ENCODE measurements around the gene PP2D1. TPM values are rescaled to one million over a fixed set of nuclear protein-coding genes. Genes with fewer than 3 reads are reported as not detected.

PP2D1 gene
- total and polyA plus RNA-seq, 2 donors: not detected

- WGBS: 95% methylated on average over 5 of the region's 5 CpGs
- Histone ChIP-seq H3K27ac (ENCODE audit: low read depth in 1 of 2, low read length in 1 of 2) (peak overlapping the region in 1 of 2 donors; percentile 64), H3K9me3 (ENCODE audit: control insufficient read depth in 2 of 2, insufficient read depth in 1 of 2, low read length in 1 of 2) (no peaks in the 10 kb centered on the region), H3K4me1 (ENCODE audit: control insufficient read depth in 2 of 2, insufficient read depth in 2 of 2, low read length in 2 of 2) (peaks cover 47 to 48% of the 10 kb centered on the region in 2 donors), H3K4me3 (ENCODE audit: low read length in 2 of 2) (peak overlapping the region in 1 of 2 donors; percentile 94), H3K27me3 (ENCODE audit: control insufficient read depth in 2 of 2, insufficient read depth in 1 of 2, low read length in 1 of 2) (no peaks in the 10 kb centered on the region), H3K36me3 (ENCODE audit: control insufficient read depth in 2 of 2, insufficient read depth in 2 of 2, low read length in 1 of 2) (peaks cover 0 to 9% of the 10 kb centered on the region in 2 donors)
- no peak for DNase-seq (ENCODE audit: low read depth in 6 of 9, low spot score in 9 of 9)
These were observed 30.3 kb upstream of the PP2D1 start for GRCh38 chr3:20042331-20042730.

DNA sequence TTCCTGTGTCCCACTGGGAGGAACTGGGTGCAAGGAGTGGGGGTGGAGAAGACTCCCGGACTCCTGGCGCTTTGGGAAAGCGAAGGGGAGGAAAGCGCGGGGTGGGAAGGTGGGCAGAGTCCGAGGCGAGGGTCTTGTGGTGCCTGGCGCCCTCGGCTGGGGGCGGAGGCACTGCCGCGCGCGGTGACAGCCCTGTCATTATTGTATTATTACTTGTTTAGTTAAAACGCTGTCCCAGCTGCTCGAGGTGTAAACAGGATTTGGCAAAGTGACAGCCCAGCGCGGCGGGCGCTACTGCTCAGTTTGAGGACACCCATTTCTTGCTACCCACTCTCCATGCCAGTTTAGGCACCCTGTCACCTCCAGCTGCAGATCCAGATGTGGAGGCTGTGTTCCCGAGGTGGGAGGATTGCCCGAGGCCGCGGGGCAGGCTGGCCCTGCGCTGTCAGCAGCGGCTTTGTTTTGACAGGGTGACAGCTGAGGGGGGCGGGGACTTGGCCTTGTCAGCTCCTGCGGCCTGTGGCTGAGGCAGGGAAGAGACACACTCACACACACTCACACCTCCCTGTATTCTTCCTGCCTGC lies 29.2 kb upstream of the PP2D1 start:
- DNase-seq (ENCODE audit: low read depth in 6 of 9, low spot score in 9 of 9): peak in 7 of 9 donors; percentile 66 to 87 (median 69)
- peak overlapping the region; percentile 92 to 97 for H3K27ac ChIP-seq (ENCODE audit: low read depth in 1 of 2, low read length in 1 of 2)
- H3K4me1 ChIP-seq (ENCODE audit: control insufficient read depth in 2 of 2, insufficient read depth in 2 of 2, low read length in 2 of 2): peaks cover 42 to 44% of the 10 kb centered on the region in 2 donors
- peaks cover 0 to 6% of the 10 kb centered on the region in 2 donors for H3K36me3 ChIP-seq (ENCODE audit: control insufficient read depth in 2 of 2, insufficient read depth in 2 of 2, low read length in 1 of 2)
- H3K27me3 ChIP-seq (ENCODE audit: control insufficient read depth in 2 of 2, insufficient read depth in 1 of 2, low read length in 1 of 2): no peaks in the 10 kb centered on the region
- no peaks in the 10 kb centered on the region for H3K9me3 ChIP-seq (ENCODE audit: control insufficient read depth in 2 of 2, insufficient read depth in 1 of 2, low read length in 1 of 2)
- under 1% methylated on average over 28 of the region's 28 CpGs for WGBS
- peak overlapping the region; percentile 84 to 94 for H3K4me3 ChIP-seq (ENCODE audit: low read length in 2 of 2)

DNA sequence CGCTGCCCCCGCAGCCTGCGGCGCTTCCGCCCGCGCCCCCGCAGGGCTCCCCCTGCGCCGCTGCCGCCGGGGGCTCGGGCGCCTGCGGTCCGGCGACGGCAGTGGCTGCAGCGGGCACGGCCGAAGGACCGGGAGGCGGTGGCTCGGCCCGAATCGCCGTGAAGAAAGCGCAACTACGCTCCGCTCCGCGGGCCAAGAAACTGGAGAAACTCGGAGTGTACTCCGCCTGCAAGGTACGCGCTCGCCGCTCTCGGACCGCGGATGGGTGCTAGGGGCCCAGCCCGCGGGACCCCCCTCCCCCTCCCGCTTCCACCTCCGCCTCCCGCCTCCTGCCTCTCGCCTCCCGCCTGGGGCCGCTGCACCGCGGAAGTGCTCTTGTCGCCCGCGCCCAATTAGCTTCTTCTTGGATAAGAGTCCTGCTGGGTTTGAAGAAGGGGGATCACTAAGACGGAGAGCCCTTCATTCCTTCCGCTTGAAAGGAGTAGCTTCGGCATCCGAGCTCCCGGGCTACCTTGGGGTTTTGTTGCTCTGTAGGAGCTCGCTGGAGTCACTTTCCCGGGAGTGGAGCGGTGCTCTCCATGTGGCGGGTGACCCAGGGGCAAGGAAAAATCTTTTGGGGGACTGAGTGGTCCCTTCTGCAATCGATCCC lies 28.6 kb upstream of the PP2D1 start:
- Histone ChIP-seq H3K4me3 (ENCODE audit: low read length in 2 of 2) (peak overlapping the region; percentile 84 to 94), H3K36me3 (ENCODE audit: control insufficient read depth in 2 of 2, insufficient read depth in 2 of 2, low read length in 1 of 2) (peaks cover 0 to 6% of the 10 kb centered on the region in 2 donors), H3K9me3 (ENCODE audit: control insufficient read depth in 2 of 2, insufficient read depth in 1 of 2, low read length in 1 of 2) (no peaks in the 10 kb centered on the region), H3K4me1 (ENCODE audit: control insufficient read depth in 2 of 2, insufficient read depth in 2 of 2, low read length in 2 of 2) (peaks cover 38 to 43% of the 10 kb centered on the region in 2 donors), H3K27me3 (ENCODE audit: control insufficient read depth in 2 of 2, insufficient read depth in 1 of 2, low read length in 1 of 2) (no peaks in the 10 kb centered on the region), H3K27ac (ENCODE audit: low read depth in 1 of 2, low read length in 1 of 2) (peak overlapping the region; percentile 92 to 97)
- peak in 7 of 9 donors; percentile 58 to 83 (median 67) for DNase-seq (ENCODE audit: low read depth in 6 of 9, low spot score in 9 of 9)
- WGBS: under 1% methylated on average over 64 of the region's 64 CpGs

GRCh38 chr3:20039765-20040547 lies 27.9 kb upstream of the PP2D1 start, which contains the start of gene KAT2B:
TSS of gene KAT2B (plus strand) at chr3:20040446. CDS start at chr3:20040478, 32 bp downstream.
- Histone ChIP-seq H3K4me3 (ENCODE audit: low read length in 2 of 2) (peak within 1 kb of the TSS; percentile 84 to 94), H3K4me1 (ENCODE audit: control insufficient read depth in 2 of 2, insufficient read depth in 2 of 2, low read length in 2 of 2) (peaks cover 36 to 43% of the 10 kb centered on the region in 2 donors), H3K36me3 (ENCODE audit: control insufficient read depth in 2 of 2, insufficient read depth in 2 of 2, low read length in 1 of 2) (peaks cover 0 to 6% of the 10 kb centered on the region in 2 donors), H3K27me3 (ENCODE audit: control insufficient read depth in 2 of 2, insufficient read depth in 1 of 2, low read length in 1 of 2) (no peaks in the 10 kb centered on the region), H3K9me3 (ENCODE audit: control insufficient read depth in 2 of 2, insufficient read depth in 1 of 2, low read length in 1 of 2) (no peaks in the 10 kb centered on the region), H3K27ac (ENCODE audit: low read depth in 1 of 2, low read length in 1 of 2) (peak within 1 kb of the TSS; percentile 97)
- WGBS: 1% methylated on average over 70 of the region's 75 CpGs
- DNase-seq (ENCODE audit: low read depth in 6 of 9, low spot score in 9 of 9): peak in 8 of 9 donors; percentile 80 to 95 (median 85)

GRCh38 chr3:20039466-20039764 lies 27.4 kb upstream of the PP2D1 start:
- no peak for DNase-seq (ENCODE audit: low read depth in 6 of 9, low spot score in 9 of 9)
- Histone ChIP-seq H3K27me3 (ENCODE audit: control insufficient read depth in 2 of 2, insufficient read depth in 1 of 2, low read length in 1 of 2) (no peaks in the 10 kb centered on the region), H3K9me3 (ENCODE audit: control insufficient read depth in 2 of 2, insufficient read depth in 1 of 2, low read length in 1 of 2) (no peaks in the 10 kb centered on the region), H3K4me3 (ENCODE audit: low read length in 2 of 2) (peak overlapping the region; percentile 77 to 94), H3K36me3 (ENCODE audit: control insufficient read depth in 2 of 2, insufficient read depth in 2 of 2, low read length in 1 of 2) (peaks cover 0 to 6% of the 10 kb centered on the region in 2 donors), H3K27ac (ENCODE audit: low read depth in 1 of 2, low read length in 1 of 2) (peak overlapping the region; percentile 97), H3K4me1 (ENCODE audit: control insufficient read depth in 2 of 2, insufficient read depth in 2 of 2, low read length in 2 of 2) (peaks cover 35 to 41% of the 10 kb centered on the region in 2 donors)
- WGBS: 1% methylated on average over 4 of the region's 4 CpGs

GRCh38 chr3:20038699-20039465 lies 26.8 kb upstream of the PP2D1 start:
- 10% methylated on average over 16 of the region's 16 CpGs for WGBS
- Histone ChIP-seq H3K4me3 (ENCODE audit: low read length in 2 of 2) (peak overlapping the region; percentile 77 to 94), H3K27me3 (ENCODE audit: control insufficient read depth in 2 of 2, insufficient read depth in 1 of 2, low read length in 1 of 2) (no peaks in the 10 kb centered on the region), H3K36me3 (ENCODE audit: control insufficient read depth in 2 of 2, insufficient read depth in 2 of 2, low read length in 1 of 2) (peaks cover 0 to 6% of the 10 kb centered on the region in 2 donors), H3K27ac (ENCODE audit: low read depth in 1 of 2, low read length in 1 of 2) (peak overlapping the region; percentile 25 to 97), H3K9me3 (ENCODE audit: control insufficient read depth in 2 of 2, insufficient read depth in 1 of 2, low read length in 1 of 2) (no peaks in the 10 kb centered on the region), H3K4me1 (ENCODE audit: control insufficient read depth in 2 of 2, insufficient read depth in 2 of 2, low read length in 2 of 2) (peaks cover 31 to 36% of the 10 kb centered on the region in 2 donors)
- DNase-seq (ENCODE audit: low read depth in 6 of 9, low spot score in 9 of 9): peak in 1 of 9 donors; percentile 62

DNA sequence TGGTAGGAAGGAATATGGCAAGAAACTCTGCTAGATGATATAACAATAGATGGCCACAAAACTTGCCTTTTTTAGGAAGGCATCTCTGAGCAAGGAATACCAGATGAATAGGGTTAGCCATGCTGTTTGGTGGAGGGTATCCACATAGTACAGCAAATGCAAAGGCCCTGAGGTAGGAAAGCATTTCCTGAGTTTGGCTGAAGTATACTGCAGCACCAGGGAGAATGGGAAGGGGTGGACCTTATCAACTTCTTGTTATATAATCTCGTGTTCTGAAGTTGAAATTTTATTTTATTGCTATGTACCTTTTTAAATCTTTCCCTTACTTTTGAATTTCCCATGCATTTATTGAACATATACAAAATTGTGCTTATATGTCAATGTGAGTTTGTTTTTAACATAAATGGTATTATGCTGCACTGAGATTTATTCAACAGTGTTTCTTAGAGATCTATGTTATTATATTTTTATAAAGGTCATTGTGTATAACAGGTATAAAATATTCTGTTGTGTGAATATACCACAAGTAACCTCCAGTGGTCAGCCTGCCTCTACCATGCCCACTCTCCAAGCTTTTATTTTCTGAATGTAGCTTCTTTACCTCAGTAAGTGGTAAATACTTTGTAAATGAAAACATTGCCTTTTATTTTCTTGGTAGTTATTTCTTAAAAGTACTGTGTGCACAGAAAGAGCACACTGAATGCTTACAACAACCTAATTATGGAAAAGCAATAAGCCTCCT lies 25.4 kb upstream of the PP2D1 start:
- peaks cover 0 to 3% of the 10 kb centered on the region in 2 donors for H3K36me3 ChIP-seq (ENCODE audit: control insufficient read depth in 2 of 2, insufficient read depth in 2 of 2, low read length in 1 of 2)
- WGBS: 97% methylated on average over 1 of the region's 1 CpG
- no peak overlapping the region for H3K27ac ChIP-seq (ENCODE audit: low read depth in 1 of 2, low read length in 1 of 2)
- H3K4me3 ChIP-seq (ENCODE audit: low read length in 2 of 2): no peak overlapping the region
- peaks cover 17 to 22% of the 10 kb centered on the region in 2 donors for H3K4me1 ChIP-seq (ENCODE audit: control insufficient read depth in 2 of 2, insufficient read depth in 2 of 2, low read length in 2 of 2)
- H3K9me3 ChIP-seq (ENCODE audit: control insufficient read depth in 2 of 2, insufficient read depth in 1 of 2, low read length in 1 of 2): no peaks in the 10 kb centered on the region
- H3K27me3 ChIP-seq (ENCODE audit: control insufficient read depth in 2 of 2, insufficient read depth in 1 of 2, low read length in 1 of 2): no peaks in the 10 kb centered on the region
- DNase-seq (ENCODE audit: low read depth in 6 of 9, low spot score in 9 of 9): no peak

DNA sequence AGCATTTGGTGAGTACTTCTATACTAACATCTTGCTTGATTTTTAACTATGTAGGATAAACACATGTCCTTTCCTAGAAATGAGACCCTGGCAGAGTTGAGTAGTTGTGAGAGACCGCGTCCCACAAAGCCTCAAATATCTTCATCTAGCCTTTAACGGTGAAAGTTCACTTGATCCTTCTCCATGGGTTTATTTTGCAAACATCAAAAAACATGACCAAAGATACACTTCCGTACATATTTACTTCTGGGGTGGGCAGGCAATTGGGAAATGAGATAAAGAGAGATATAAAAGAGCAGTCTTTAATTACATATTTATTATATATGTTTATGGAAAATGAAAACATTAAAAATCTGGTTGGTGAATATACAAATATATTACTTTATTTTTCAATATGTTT lies 23.0 kb upstream of the PP2D1 start:
- no peak for DNase-seq (ENCODE audit: low read depth in 6 of 9, low spot score in 9 of 9)
- Histone ChIP-seq H3K4me1 (ENCODE audit: control insufficient read depth in 2 of 2, insufficient read depth in 2 of 2, low read length in 2 of 2) (peaks cover 6 to 10% of the 10 kb centered on the region in 2 donors), H3K36me3 (ENCODE audit: control insufficient read depth in 2 of 2, insufficient read depth in 2 of 2, low read length in 1 of 2) (no peaks in the 10 kb centered on the region)

More for the DNA sequence above, 23.0 kb upstream of the PP2D1 start:
- H3K4me3 ChIP-seq (ENCODE audit: low read length in 2 of 2): no peak overlapping the region
- 97% methylated on average over 4 of the region's 4 CpGs for WGBS
- no peak overlapping the region for H3K27ac ChIP-seq (ENCODE audit: low read depth in 1 of 2, low read length in 1 of 2)
- H3K9me3 ChIP-seq (ENCODE audit: control insufficient read depth in 2 of 2, insufficient read depth in 1 of 2, low read length in 1 of 2): no peaks in the 10 kb centered on the region
- no peaks in the 10 kb centered on the region for H3K27me3 ChIP-seq (ENCODE audit: control insufficient read depth in 2 of 2, insufficient read depth in 1 of 2, low read length in 1 of 2)
